ENCODE results near the gene ITGA2. TPM values are rescaled to one million over a fixed set of nuclear protein-coding genes. Genes with fewer than 3 reads are reported as not detected.

Gene ITGA2
- total RNA-seq, 1 experiment from 2014 or later, result 36.6 TPM

DNA sequence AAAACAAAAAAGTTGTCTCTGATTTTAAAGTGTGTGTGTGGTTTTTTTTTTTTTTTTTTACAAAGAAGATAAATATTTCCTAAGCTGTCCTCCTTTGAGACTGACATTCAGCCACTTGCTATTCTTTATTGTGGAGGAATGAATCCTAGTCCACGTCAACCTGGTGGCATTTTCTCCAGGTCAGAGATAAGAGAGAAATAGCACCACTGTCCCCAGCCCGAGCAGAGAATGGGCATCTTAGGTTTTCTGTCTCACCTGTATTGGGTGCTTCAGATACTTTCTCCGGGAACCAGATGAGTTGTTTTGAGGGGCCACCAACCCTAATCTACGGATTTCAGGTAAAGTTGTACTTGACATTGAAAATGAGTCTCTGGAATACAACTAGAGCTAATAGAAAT, 1.4 kb downstream of the ITGA2 start:
- BruUV-seq (replicated peaks), result no TSS peak
- intact Hi-C loops (cut with micrococcal nuclease), result no loop called here
- Histone ChIP-seq H2AFZ (ENCODE audit: low read depth, low read length, poor library complexity, severe bottlenecking) (no peak overlapping the region), H3K79me2 (ENCODE audit: insufficient read depth, low read length) (peaks cover 52% of the 10 kb centered on the region), H3K36me3 (ENCODE audit: control insufficient read depth in 1 of 2, insufficient read depth in 2 of 2, low read length in 2 of 2) (peaks cover 0 to 8% of the 10 kb centered on the region in 2 experiments; a peak in 1 of 4 replicates), H3K27me3 (ENCODE audit: insufficient read depth, low read length) (no peaks in the 10 kb centered on the region), H3K9me2 (ENCODE audit: insufficient read depth) (no peaks in the 10 kb centered on the region), H3K27ac (ENCODE audit: low read depth, low read length) (no peak overlapping the region), H3K9ac (ENCODE audit: low read length) (peak overlapping the region; percentile 69), H4K20me1 (ENCODE audit: insufficient read depth) (no peaks in the 10 kb centered on the region), H3K4me3 (replicated peaks in 1 of 2; ENCODE audit: low read depth in 1 of 2, low read length in 2 of 2) (peak overlapping the region; percentile 84 to 87), H3K4me2 (ENCODE audit: low read length) (peak overlapping the region; percentile 92), H3K4me1 (ENCODE audit: control insufficient read depth in 1 of 2, insufficient read depth in 2 of 2, low read length in 2 of 2) (peaks cover 31 to 40% of the 10 kb centered on the region in 2 experiments), H3K9me3 (ENCODE audit: control insufficient read depth in 1 of 2, insufficient read depth in 1 of 2, low read depth in 1 of 2, low read length in 2 of 2) (no peaks in the 10 kb centered on the region)
- ChIA-PET POLR2A (no interaction called here), CTCF (interaction anchor here (1.3 kb wide), 1 partner anchor 42 kb away, joined by 7 read pairs; no protein-coding TSS in a partner anchor), RAD21 (ENCODE audit: low non-redundant PET in 1 of 2, low total read pairs in 2 of 2, uncharacterized antibody in 2 of 2, unreplicated experiment in 2 of 2) (interaction anchor here in 1 of 2 experiments (1.4 kb wide), 1 partner anchor 42 kb away, joined by 3 read pairs; no protein-coding TSS in a partner anchor)
- DNase-seq (ENCODE audit: low read depth, low spot score) (no peak), ATAC-seq (no peak)
- no peak for TF ChIP-seq TCF7L2 (IDR thresholded peaks at IDR 0.05; ENCODE audit: borderline replicate concordance, extremely low read depth, insufficient read depth, insufficient read length)
- TF ChIP-seq EZH2phosphoT487 (IDR thresholded peaks at IDR 0.05; ENCODE audit: borderline replicate concordance), result no peak
- no peak for TF ChIP-seq FOSL1 (IDR thresholded peaks at IDR 0.05; ENCODE audit: low read depth)
- TF ChIP-seq, protein P1, sequence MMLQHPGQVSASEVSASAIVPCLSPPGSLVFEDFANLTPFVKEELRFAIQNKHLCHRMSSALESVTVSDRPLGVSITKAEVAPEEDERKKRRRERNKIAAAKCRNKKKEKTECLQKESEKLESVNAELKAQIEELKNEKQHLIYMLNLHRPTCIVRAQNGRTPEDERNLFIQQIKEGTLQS (IDR thresholded peaks at IDR 0.05), result no peak
- no peak for TF ChIP-seq EGR1 (IDR thresholded peaks at IDR 0.05; ENCODE audit: low read depth)
- no peak for TF ChIP-seq MAX (IDR thresholded peaks at IDR 0.05)
- no peak for TF ChIP-seq JUND (IDR thresholded peaks at IDR 0.05)
- TF ChIP-seq CTCF (IDR thresholded peaks at IDR 0.05 in 2 of 3, conservative IDR thresholded peaks at IDR 0.05 in 1 of 3; ENCODE audit: borderline replicate concordance in 1 of 3, insufficient read depth in 1 of 3, low read depth in 2 of 3, low read length in 2 of 3), result no peak
